GM18951 (cell line): Measurements from ENCODE around the gene TANC1.
"Not testable (repeated sequence)": the region's sequence is repeated elsewhere in the genome, so short reads cannot be mapped to it uniquely, and the experiment has no call there.

Experiments used
- POLR2A ChIP-seq: IDR thresholded peaks from 4 replicates; pipeline ENCODE4 v1.6.1; 2011; ENCODE audit warnings: mild to moderate bottlenecking; ENCODE audit not compliant: insufficient read length, insufficient read depth; ENCODE audit errors: extremely low read depth
- in situ Hi-C: fragments of 300-500 bp; cut with MboI; formaldehyde crosslinking; loops from one replicate; pipeline ENCODE4 v1.12.0; 2022; ENCODE audit warnings: low sequenced_read_pairs, mixed read lengths, inconsistent platforms; ENCODE audit not compliant: unreplicated experiment

Gene TANC1

DNA sequence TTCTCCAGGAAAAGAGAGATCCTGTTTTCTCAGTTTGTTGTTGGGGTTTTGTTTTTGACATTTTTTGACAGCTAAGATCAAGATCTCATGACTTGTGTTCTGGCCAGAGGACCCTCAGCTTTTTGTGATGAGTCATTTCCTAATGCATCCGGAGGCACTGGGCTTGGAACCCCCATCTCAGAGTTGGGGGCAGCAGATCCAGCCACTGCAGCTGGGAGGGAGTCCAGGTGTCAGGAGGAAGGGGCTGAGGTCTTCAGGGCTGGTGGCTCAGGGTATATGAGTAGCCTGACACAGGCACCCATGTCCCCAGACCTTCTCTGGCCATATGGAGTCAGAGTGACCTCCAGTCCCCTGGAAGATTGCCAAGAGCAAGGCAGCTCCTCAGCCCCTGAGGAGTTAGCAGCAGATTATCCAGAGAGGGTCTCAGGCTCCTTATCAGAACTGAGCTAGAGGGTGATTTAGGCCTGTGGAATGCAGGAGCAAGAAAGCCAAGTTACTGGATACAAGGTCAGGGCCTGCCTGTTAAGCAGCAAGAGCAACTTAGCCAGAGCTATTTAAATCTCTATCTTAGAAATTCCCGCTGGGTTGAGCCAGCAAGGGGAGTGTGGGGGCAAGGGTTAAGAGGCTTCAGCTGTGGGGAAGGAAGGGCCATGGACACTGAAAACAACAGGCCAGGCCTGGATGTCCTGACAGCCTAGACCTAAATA lies 62.4 kb downstream of the TANC1 start:
- in situ Hi-C loops: no loop called here
- no peak for TF ChIP-seq POLR2A

- in situ Hi-C loops: no loop called here
- no peak for TF ChIP-seq POLR2A
Measured at GRCh38 chr2:159032146-159032545, 63.7 kb downstream of the TANC1 start.

DNA sequence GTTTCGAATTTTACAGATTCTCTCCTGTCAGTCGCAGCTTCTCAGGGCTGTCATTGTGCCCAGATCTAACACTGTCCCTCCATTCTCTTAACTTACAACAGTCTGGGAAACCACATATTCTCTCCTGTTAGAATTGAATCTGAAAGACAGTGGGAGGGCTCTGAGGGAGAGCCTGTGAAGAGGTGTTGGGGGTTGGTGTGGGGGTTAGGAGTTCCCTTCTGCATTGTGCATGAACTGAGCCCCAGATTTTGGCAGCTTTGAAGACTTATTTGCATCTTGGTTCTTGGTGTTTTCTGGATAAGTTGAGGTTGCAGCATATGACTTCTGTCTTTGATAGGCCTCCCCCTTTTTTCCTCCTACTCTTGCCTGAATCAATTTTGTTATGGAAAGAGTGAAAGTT lies 64.1 kb downstream of the TANC1 start:
- TF ChIP-seq POLR2A: no peak
- in situ Hi-C loops: no loop called here

DNA sequence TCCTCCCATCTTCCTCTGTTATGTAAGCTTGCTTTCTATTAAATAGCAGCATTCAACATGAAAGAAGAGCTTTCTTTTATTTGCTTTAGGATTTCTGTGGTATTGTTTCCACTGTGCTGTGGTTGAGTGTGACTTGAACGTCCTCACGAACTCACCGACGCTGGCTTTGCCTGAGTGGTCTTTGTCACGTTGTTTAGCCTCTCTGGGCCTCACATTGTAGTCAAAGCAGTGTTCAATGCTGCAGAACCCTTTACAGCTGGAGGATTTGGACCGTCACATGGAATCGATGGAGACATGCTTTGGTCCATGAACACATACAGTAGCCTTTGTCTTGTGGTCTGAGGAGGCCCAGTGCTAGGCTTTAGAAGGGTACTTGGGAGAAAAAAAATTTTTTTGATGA lies 66.3 kb downstream of the TANC1 start:
- TF ChIP-seq POLR2A: no peak
- in situ Hi-C loops: no loop called here

DNA sequence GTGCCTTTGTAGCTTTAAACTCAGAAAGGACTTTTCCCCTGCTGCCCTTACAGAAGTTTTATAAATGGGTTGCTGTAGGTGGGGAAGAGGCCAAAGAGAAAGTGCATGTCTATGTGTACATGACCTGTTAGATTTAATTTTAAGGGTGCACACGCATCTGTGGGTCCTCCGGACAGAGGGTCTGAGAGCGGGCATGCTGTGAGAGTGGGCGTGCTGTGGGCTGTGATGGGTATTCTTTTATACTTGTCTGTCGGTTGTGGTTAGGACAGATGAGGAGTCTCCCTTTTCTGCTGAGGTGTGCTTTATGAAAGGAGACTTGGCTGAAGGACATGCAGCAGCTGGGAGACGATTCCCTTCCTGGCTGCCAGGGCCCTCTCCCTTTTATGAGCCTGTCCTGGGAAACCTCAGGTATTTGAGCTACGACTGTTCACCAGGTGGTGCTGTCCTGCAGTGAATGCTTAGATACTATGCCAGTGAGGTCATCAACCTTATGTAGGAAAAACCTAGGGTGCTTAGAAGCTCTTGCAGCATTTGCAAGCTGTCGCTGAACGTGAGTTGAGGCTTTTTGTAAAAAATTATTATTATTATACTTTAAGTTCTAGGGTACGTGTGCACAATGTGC lies 67.5 kb downstream of the TANC1 start:
- in situ Hi-C loops: no loop called here
- no peak for TF ChIP-seq POLR2A

DNA sequence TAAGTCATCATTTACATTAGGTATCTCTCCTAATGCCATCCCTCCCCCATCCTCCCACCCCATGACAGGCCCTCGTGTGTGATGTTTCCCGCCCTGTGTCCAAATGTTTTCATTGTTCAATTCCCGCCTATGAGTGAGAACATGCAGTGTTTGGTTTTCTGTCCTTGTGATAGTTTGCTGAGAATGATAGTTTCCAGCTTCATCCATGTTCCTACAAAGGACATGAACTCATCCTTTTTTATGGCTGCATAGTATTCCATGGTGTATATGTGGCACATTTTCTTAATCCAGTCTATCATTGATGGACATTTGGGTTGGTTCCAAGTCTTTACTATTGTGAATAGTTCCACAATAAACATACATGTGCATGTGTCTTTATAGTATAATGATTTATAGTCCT lies 68.0 kb downstream of the TANC1 start:
- in situ Hi-C loops: not testable (repeated sequence)

- in situ Hi-C loops: not testable (repeated sequence)
Measured at GRCh38 chr2:159041328-159041727, 72.9 kb downstream of the TANC1 start.

GRCh38 chr2:159042115-159042850 lies 73.8 kb downstream of the TANC1 start:
- TF ChIP-seq POLR2A: no peak
- in situ Hi-C loops: no loop called here

GRCh38 chr2:159043710-159044109 lies 75.3 kb downstream of the TANC1 start:
- in situ Hi-C loops: no loop called here

GRCh38 chr2:159044804-159045286 lies 76.4 kb downstream of the TANC1 start:
- TF ChIP-seq POLR2A: no peak
- in situ Hi-C loops: no loop called here

More at GRCh38 chr2:159043710-159044109, 75.3 kb downstream of the TANC1 start:
- TF ChIP-seq POLR2A: no peak

- in situ Hi-C loops: no loop called here
- TF ChIP-seq POLR2A: no peak
Measured at GRCh38 chr2:159045545-159046454, 77.4 kb downstream of the TANC1 start.

GRCh38 chr2:159046966-159047365 lies 78.5 kb downstream of the TANC1 start:
- no peak for TF ChIP-seq POLR2A
- in situ Hi-C loops: no loop called here

GRCh38 chr2:159050426-159050825 lies 82.0 kb downstream of the TANC1 start:
- TF ChIP-seq POLR2A: no peak
- in situ Hi-C loops: no loop called here
